Renal cortex interstitium (tissue), 11 donors: ENCODE data around the gene MCM10. TPM values are rescaled to one million over a fixed set of nuclear protein-coding genes. Genes with fewer than 3 reads are reported as not detected.
"Not testable (repeated sequence)": the region's sequence is repeated elsewhere in the genome, so short reads cannot be mapped to it uniquely, and the experiment has no call there.

Experiments used
- DNase-seq, 11 donors: peaks; one replicate each; pipeline ENCODE4 v3.0.0-alpha.2; 2013; ENCODE audit warnings: low read depth in 9 of 11, low spot score in 4 of 11; ENCODE audit errors: extremely low read depth in 1 of 11
- polyA plus RNA-seq, 3 donors: library from polyadenylated mRNA; unstranded; fragments of 120-200 nt; gene quantifications; one replicate each; pipeline ENCODE4 v1.2.1, GENCODE V29; 2013; ENCODE audit not compliant: insufficient read length in 3 of 3

MCM10 gene
- polyA plus RNA-seq, 3 donors: 8.7 to 12.5 (median 11.5) TPM

GRCh38 chr10:13155860-13156259 lies 5.5 kb upstream of the MCM10 start:
- not testable (repeated sequence) for DNase-seq

- peak in 1 of 11 donors; percentile 14 for DNase-seq
Measured at GRCh38 chr10:13158401-13158800, 3.0 kb upstream of the MCM10 start.

- no peak for DNase-seq
Measured at GRCh38 chr10:13161857-13162271, 506 bp downstream of the MCM10 start.

GRCh38 chr10:13163859-13164258 lies 2.5 kb downstream of the MCM10 start:
- no peak for DNase-seq

GRCh38 chr10:13165177-13165576 lies 3.8 kb downstream of the MCM10 start:
- DNase-seq: no peak

GRCh38 chr10:13167568-13167967 lies 6.2 kb downstream of the MCM10 start:
- DNase-seq: no peak

- no peak for DNase-seq
Measured at GRCh38 chr10:13168781-13169180, 7.4 kb downstream of the MCM10 start.

- no peak for DNase-seq
Measured at GRCh38 chr10:13173616-13174015, 12.3 kb downstream of the MCM10 start.

GRCh38 chr10:13180788-13181187 lies 19.4 kb downstream of the MCM10 start:
- no peak for DNase-seq

GRCh38 chr10:13182424-13182823 lies 21.1 kb downstream of the MCM10 start:
- DNase-seq: no peak

- no peak for DNase-seq
Measured at GRCh38 chr10:13183625-13184024, 22.3 kb downstream of the MCM10 start.

- DNase-seq: no peak
Measured at GRCh38 chr10:13184276-13184675, 22.9 kb downstream of the MCM10 start.

- no peak for DNase-seq
Measured at GRCh38 chr10:13184730-13185514, 23.6 kb downstream of the MCM10 start.

- DNase-seq: no peak
Measured at GRCh38 chr10:13187135-13187534, 25.8 kb downstream of the MCM10 start.

GRCh38 chr10:13188593-13188992 lies 27.2 kb downstream of the MCM10 start:
- no peak for DNase-seq

- DNase-seq: no peak
Measured at GRCh38 chr10:13189961-13190360, 28.6 kb downstream of the MCM10 start.

GRCh38 chr10:13190816-13191215 lies 29.5 kb downstream of the MCM10 start:
- no peak for DNase-seq

GRCh38 chr10:13191362-13191761 lies 30.0 kb downstream of the MCM10 start:
- DNase-seq: no peak

- no peak for DNase-seq
Measured at GRCh38 chr10:13193637-13194036, 32.3 kb downstream of the MCM10 start.

GRCh38 chr10:13195016-13195415 lies 33.7 kb downstream of the MCM10 start:
- DNase-seq: no peak

- no peak for DNase-seq
Measured at GRCh38 chr10:13201132-13201531, 39.8 kb downstream of the MCM10 start.
